Measurements from ENCODE around the gene ALDOC.
A peak's percentile ranks its signal among the peaks of the same experiment; 100 is the strongest.
"Not testable (repeated sequence)": the region's sequence is repeated elsewhere in the genome, so short reads cannot be mapped to it uniquely, and the experiment has no call there.

The ALDOC gene

GRCh38 chr17:28580959-28581358 is 4.3 kb upstream of the ALDOC start:
- DNase-seq, result no peak

- DNase-seq, result no peak
Observed at GRCh38 chr17:28579526-28579925, 2.8 kb upstream of the ALDOC start.

GRCh38 chr17:28578246-28579195 is 1.8 kb upstream of the ALDOC start:
- DNase-seq, result no peak

GRCh38 chr17:28577466-28577824 is 750 bp upstream of the ALDOC start:
- DNase-seq, result no peak

- DNase-seq, result not testable (repeated sequence)
Observed at GRCh38 chr17:28576016-28576415, 679 bp downstream of the ALDOC start.

- DNase-seq, result no peak
Observed at GRCh38 chr17:28575126-28575795, 1.4 kb downstream of the ALDOC start.

GRCh38 chr17:28574526-28574925 is 2.2 kb downstream of the ALDOC start:
- peak; percentile 38 for DNase-seq

GRCh38 chr17:28573966-28574480 is 2.7 kb downstream of the ALDOC start:
- no peak for DNase-seq

- no peak for DNase-seq
Observed at GRCh38 chr17:28573521-28573920, 3.2 kb downstream of the ALDOC start.

GRCh38 chr17:28573040-28573380 is 3.7 kb downstream of the ALDOC start:
- DNase-seq, result no peak

GRCh38 chr17:28572259-28573039 is 4.2 kb downstream of the ALDOC start:
- DNase-seq, result no peak

GRCh38 chr17:28571361-28572122 is 5.2 kb downstream of the ALDOC start, which contains the start of gene PIGS:
PIGS (minus strand) TSS chr17:28571524; CDS start chr17:28571496, 28 bp downstream.
- DNase-seq, result peak; percentile 92

GRCh38 chr17:28570716-28571360 is 5.9 kb downstream of the ALDOC start:
- peak; percentile 51 for DNase-seq

GRCh38 chr17:28569446-28569845 is 7.2 kb downstream of the ALDOC start:
- no peak for DNase-seq

GRCh38 chr17:28567604-28568003 is 9.1 kb downstream of the ALDOC start:
- no peak for DNase-seq

- DNase-seq, result no peak
Observed at GRCh38 chr17:28563475-28563874, 13.2 kb downstream of the ALDOC start.

GRCh38 chr17:28555022-28555421 is 21.7 kb downstream of the ALDOC start:
- no peak for DNase-seq

- DNase-seq, result no peak
Observed at GRCh38 chr17:28554565-28554964, 22.1 kb downstream of the ALDOC start.

- no peak for DNase-seq
Observed at GRCh38 chr17:28553000-28553505, 23.6 kb downstream of the ALDOC start.

GRCh38 chr17:28552176-28552999 is 24.3 kb downstream of the ALDOC start, which contains the start of gene UNC119:
UNC119 (minus strand) TSS chr17:28552624; CDS start chr17:28552557, 67 bp downstream.
- peak; percentile 78 for DNase-seq
